Measurements from ENCODE around the gene TMEM19.

TMEM19 gene

GRCh38 chr12:71721783-71722505 lies 36.1 kb downstream of the TMEM19 start:
- no peak for DNase-seq

GRCh38 chr12:71725011-71725410 lies 39.1 kb downstream of the TMEM19 start:
- DNase-seq: no peak

- no peak for DNase-seq
These were observed 40.7 kb downstream of the TMEM19 start for GRCh38 chr12:71726548-71726947.

- no peak for DNase-seq
These were observed 42.1 kb downstream of the TMEM19 start for GRCh38 chr12:71727958-71728357.

GRCh38 chr12:71730936-71731335 lies 45.1 kb downstream of the TMEM19 start:
- no peak for DNase-seq

GRCh38 chr12:71731439-71732356 lies 45.8 kb downstream of the TMEM19 start:
- no peak for DNase-seq

GRCh38 chr12:71732357-71732712 lies 46.5 kb downstream of the TMEM19 start:
- DNase-seq: no peak

- DNase-seq: no peak
These were observed 51.3 kb downstream of the TMEM19 start for GRCh38 chr12:71737197-71737596.

GRCh38 chr12:71742998-71743397 lies 57.1 kb downstream of the TMEM19 start:
- DNase-seq: no peak

- DNase-seq: no peak
These were observed 58.8 kb downstream of the TMEM19 start for GRCh38 chr12:71744522-71745300.

GRCh38 chr12:71746974-71747611 lies 61.2 kb downstream of the TMEM19 start:
- DNase-seq: peak; percentile 14

- DNase-seq: no peak
These were observed 62.4 kb downstream of the TMEM19 start for GRCh38 chr12:71748081-71748850.

GRCh38 chr12:71749666-71750065 lies 63.8 kb downstream of the TMEM19 start:
- DNase-seq: no peak

- DNase-seq: no peak
These were observed 67.0 kb downstream of the TMEM19 start for GRCh38 chr12:71752891-71753290.

All from activated effector memory CD4-positive, alpha-beta T cell treated with Interleukin-2 at 50 U/mL for 16 hours (primary cell).